GM12873 (cell line): Measurements from ENCODE around the gene SERP2.

Experiments
- TF ChIP-seq, protein P1 (sequence below): IDR thresholded peaks from 2 replicates; pipeline ENCODE4 v1.5.1; 2012; ENCODE audit warnings: low read depth, mild to moderate bottlenecking, moderate library complexity, low read length, control low read depth; ENCODE audit not compliant: insufficient read depth; ENCODE audit errors: missing control alignments

The SERP2 gene

DNA sequence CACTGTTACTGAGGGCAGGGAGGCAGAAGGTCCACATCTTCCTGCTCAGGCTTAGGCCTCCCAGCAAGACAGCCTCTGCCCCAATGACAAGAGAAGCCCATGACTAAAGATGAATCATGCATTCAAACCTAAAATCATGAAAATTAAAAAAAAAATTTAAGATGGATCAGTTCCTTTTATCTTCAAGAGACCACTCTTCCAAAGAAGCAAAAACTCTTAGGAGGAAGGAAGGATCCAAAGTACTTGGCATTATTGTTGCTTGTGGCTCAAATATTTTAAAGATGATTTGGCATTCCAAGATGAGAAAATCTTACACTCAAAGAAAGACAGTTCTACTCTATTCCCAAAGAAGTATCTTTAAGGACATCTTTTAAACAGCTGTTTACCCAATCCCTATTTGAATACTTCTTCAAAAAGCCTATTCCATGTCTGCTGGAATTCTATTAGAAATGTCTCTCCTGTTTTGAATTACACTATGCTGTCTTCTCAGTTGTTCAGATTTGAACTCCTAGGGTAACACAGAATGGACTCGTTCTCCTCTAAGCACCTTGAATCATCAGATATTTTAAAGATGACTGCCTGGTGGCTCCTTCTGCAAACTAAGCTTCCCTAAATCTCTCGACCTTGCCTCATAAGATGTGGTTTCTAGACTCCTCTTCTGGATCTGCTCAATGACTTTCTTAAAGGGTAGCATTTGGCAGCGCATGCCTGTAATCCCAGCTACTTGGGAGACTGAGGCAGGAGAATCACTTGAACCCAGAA is 7.0 kb downstream of the SERP2 start:
- TF ChIP-seq, protein P1, sequence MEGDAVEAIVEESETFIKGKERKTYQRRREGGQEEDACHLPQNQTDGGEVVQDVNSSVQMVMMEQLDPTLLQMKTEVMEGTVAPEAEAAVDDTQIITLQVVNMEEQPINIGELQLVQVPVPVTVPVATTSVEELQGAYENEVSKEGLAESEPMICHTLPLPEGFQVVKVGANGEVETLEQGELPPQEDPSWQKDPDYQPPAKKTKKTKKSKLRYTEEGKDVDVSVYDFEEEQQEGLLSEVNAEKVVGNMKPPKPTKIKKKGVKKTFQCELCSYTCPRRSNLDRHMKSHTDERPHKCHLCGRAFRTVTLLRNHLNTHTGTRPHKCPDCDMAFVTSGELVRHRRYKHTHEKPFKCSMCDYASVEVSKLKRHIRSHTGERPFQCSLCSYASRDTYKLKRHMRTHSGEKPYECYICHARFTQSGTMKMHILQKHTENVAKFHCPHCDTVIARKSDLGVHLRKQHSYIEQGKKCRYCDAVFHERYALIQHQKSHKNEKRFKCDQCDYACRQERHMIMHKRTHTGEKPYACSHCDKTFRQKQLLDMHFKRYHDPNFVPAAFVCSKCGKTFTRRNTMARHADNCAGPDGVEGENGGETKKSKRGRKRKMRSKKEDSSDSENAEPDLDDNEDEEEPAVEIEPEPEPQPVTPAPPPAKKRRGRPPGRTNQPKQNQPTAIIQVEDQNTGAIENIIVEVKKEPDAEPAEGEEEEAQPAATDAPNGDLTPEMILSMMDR = no peak

DNA sequence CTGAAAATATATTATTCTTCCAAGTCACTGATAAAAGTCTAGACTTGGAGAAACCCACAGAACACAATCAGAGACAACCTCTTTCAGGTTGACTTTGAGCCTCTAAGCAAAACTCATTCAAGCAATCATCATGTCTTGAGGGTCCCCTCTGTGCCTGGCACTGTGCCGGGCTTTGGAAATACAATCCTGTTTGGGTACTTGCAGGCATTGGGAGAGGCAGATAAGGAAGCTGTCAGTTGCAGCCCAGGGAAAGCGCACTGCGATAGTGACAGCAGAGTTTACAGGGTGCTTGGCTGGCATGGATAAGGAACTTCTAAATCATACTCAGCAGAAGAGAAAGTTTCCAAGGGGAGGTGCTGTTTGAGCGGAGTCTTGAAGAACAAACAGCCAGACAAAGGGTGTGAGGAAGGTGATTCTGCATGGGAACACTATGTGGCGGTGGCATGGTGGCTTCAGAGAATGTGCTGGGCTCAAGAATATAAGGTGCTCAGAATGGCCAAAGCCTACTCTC is 9.1 kb downstream of the SERP2 start:
- TF ChIP-seq, protein P1 = no peak

DNA sequence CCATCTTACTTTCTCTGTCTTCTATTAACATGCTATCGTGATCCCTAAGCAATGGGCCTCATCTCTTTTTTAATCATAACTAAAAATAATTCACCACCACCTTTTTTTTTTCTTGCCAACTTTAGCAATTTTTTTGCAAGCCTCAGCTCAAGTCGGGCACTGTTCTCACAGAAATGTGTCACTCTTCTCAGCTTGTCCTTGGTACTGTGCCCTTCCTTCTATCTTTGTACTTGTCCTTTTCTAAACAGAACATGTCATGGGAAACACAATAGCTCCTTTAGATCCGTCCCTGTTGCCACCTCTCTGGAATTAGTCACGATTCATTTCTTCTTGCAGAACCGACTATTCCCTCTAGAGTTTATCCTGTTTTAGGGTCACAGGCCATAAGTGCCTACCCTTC is 10.3 kb downstream of the SERP2 start:
- TF ChIP-seq, protein P1 = no peak

DNA sequence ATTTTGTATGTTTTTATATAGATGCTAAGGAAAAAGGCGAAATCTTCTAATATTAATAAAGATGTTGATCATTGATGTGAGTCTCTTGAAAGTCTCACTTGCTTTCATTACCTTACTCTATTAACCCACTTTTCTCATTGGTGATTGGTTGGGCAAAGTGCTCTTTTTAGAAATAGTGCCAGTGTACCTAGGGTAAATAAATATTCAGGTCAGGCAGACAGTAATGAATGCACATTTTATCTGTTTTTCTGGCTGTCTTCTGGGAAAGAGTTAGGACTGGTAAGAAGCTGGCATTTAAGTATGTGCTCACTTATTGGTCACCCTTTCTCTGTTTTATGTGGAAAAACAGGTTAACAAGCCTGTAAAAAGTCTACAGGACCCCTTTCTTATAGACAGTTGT is 11.2 kb downstream of the SERP2 start:
- TF ChIP-seq, protein P1 = no peak

DNA sequence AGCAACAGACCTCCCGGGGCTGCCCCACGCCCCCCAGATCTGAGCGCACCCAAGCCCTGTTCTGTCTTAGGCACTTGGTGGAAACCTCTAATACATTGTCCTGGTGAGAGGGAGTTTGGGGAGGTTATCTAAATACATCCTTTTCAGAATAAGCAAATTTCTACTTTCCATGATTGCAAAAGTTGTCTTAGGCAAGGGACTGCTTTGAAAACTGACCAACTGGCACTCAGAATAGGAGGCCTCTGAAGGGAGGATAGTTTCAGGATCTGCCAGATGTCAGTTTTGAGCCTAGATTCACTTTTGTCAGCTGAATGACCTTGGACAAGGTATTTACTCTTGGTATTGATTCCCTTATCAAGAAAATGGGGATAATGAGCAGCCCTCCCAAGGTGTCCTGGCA is 11.8 kb downstream of the SERP2 start:
- TF ChIP-seq, protein P1 = no peak

DNA sequence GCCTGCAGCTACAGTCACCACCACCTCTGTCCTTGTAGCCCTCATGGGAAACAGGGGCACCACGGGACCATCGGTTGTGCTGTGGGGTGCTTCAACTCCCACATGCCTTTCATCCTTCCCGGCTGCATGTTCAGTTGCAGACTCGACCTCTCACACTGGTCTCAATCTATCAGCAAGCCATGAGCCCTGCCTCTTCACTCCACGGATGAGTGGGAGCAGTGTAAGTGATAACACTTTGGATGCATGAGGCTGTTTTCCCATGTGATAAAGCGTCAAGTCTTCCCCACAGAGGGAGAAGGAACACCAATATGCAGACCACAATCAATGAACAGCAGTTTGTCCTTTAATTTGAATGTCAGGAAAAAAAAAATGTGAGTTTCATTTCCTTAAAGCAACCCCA is 12.2 kb downstream of the SERP2 start:
- TF ChIP-seq, protein P1 = no peak

DNA sequence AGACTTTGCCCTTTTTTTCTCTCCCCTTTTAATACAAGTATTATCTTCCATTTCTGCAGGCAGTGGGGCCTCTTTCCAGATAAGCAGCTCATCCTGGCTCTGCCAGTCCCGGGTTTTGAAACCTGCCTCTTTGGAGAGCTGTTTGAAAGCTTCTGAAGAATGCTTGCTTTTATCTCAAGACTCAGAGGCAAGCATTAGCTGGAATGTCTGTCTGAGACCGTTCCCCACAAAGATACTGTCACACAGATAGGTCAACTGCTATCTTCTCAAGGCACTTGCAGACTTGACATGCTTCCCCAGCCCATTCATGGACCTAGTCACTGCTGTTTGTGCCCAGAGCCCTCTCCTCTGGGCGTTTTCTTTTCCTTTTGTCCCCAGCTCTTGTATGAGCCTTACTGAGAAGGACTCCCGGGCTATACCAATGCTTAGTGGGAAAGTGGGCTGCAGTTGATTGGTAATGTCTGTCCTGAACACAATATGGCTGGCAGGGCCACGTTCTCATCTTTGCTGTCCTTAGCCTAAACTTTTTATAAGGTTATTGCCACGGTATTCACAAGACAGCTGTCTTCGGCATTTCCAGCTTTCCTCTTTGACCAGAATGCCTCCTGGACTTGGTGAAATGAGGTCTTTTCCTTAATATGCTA is 13.4 kb downstream of the SERP2 start:
- TF ChIP-seq, protein P1 = no peak
